Neutrophil (primary cell): ENCODE results near the gene CCDC57.

Source experiments
- H3K27ac ChIP-seq: fragments of 200-600 bp; sonication (generic); 2 replicates; pipeline ENCODE4 v1.5.1; 2016; ENCODE audit warnings: mild to moderate bottlenecking, moderate library complexity
- H3K27me3 ChIP-seq: fragments of 200-600 bp; sonication (generic); 2 replicates; pipeline ENCODE4 v1.6.0; 2016; ENCODE audit warnings: mild to moderate bottlenecking
- H3K36me3 ChIP-seq: fragments of 200-600 bp; sonication (generic); 2 replicates; pipeline ENCODE4 v1.5.1; 2017
- H3K4me1 ChIP-seq, 2 experiments: fragments of 200-600 bp in 1 of 2; sonication (generic) in 1 of 2; 1 replicate in 1 of 2; 2 replicates in 1 of 2; pipeline versions ENCODE4 v1.5.1 to v1.6.1; 2013 to 2016; ENCODE audit warnings: low read depth in 1 of 2, low read length in 1 of 2, mild to moderate bottlenecking in 1 of 2, moderate library complexity in 1 of 2; ENCODE audit not compliant: control insufficient read depth in 1 of 2, insufficient read depth in 1 of 2
- H3K4me3 ChIP-seq, 2 experiments: fragments of 200-600 bp in 1 of 2; sonication (generic) in 1 of 2; 1 replicate in 1 of 2; 2 replicates in 1 of 2; pipeline ENCODE4 v1.5.1; 2013 to 2016; ENCODE audit warnings: low read depth in 1 of 2, low read length in 1 of 2, mild to moderate bottlenecking in 1 of 2, moderate library complexity in 1 of 2
- H3K9me3 ChIP-seq: fragments of 200-600 bp; sonication (generic); 2 replicates; pipeline ENCODE4 v1.5.1; 2016
- TF ChIP-seq, protein P1 (sequence below): fragments of 200-600 bp; sonication (generic); IDR thresholded peaks from 2 replicates; pipeline ENCODE4 v1.5.1; 2016; ENCODE audit warnings: antibody characterized with exemption

The CCDC57 gene

DNA sequence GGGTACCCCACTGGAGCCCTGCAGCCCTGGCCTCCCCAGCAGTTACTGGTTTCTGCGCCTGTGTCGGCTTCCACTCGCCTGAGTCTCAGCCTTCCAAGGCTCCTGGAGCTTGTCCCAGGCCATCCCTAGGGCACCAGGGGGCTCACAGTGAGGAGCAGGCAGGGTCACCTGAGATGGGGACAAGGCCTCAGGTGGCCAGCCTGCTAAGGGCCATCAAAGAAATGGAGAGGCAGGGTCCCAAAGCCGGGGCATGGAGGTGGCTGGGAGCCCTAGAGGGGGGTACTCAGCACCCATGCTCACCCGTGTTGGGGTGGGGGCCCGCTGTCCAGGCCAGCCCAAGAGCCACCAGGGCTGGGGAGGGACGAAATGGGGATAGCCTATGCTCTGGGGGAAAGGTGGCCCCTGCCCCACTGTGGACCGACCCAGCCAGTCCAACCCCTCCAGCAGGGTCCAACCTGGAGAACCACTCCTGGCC, 115.9 kb downstream of the CCDC57 start:
- Histone ChIP-seq H3K27me3 (peaks cover 15% of the 10 kb centered on the region), H3K27ac (no peak overlapping the region), H3K36me3 (peaks cover 10% of the 10 kb centered on the region), H3K4me3 (peak overlapping the region; percentile 65 to 75), H3K9me3 (no peaks in the 10 kb centered on the region), H3K4me1 (peaks cover 28 to 37% of the 10 kb centered on the region in 2 experiments)
- TF ChIP-seq, protein P1, sequence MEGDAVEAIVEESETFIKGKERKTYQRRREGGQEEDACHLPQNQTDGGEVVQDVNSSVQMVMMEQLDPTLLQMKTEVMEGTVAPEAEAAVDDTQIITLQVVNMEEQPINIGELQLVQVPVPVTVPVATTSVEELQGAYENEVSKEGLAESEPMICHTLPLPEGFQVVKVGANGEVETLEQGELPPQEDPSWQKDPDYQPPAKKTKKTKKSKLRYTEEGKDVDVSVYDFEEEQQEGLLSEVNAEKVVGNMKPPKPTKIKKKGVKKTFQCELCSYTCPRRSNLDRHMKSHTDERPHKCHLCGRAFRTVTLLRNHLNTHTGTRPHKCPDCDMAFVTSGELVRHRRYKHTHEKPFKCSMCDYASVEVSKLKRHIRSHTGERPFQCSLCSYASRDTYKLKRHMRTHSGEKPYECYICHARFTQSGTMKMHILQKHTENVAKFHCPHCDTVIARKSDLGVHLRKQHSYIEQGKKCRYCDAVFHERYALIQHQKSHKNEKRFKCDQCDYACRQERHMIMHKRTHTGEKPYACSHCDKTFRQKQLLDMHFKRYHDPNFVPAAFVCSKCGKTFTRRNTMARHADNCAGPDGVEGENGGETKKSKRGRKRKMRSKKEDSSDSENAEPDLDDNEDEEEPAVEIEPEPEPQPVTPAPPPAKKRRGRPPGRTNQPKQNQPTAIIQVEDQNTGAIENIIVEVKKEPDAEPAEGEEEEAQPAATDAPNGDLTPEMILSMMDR: no peak

DNA sequence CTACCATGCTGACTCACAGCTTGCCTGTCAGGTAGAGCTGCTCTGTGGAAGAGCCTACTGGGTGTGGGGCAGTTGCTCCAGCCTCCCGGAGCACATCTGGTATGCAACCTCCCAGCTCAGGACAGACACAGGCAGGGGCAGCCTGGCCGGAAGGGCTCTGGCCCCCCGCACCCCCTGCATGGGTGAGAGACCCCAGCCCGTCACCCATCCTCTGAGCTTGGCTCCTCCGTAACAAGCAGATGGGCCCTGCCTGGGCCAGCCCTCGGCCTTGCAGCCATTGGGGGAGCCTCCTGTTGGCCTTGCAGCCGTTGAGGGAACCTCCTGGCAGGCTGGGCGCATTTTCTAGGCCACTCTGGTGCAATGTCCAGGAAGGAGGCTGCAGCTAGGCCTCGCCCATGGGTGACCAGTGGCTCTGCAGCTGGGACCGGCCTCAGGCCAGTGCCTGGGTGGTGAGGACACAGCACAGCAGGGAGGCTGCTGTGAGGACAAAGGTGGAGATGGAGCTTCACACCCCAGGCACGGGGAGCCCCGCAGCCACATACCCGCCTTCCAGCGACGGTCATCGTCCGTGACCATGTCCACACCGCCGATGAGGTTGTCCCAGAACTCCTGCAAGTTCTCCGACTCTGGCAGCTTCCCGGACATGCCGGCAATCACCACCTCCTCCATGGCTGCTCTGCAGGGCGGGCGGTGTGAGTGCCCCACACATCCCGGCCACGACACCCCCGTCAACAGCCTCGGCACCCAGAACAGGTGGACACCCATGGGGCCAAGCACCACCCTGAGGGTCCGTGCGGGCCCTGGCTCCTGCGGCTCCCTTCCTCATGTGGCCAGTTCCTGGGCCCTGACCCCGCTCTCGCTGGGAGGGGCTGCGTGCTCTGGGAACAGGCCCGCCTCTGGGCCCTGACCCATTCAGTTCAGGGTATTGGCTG, 116.6 kb downstream of the CCDC57 start:
- TF ChIP-seq, protein P1: no peak
- Histone ChIP-seq H3K27me3 (peaks cover 15% of the 10 kb centered on the region), H3K4me3 (no peak overlapping the region), H3K27ac (no peak overlapping the region), H3K4me1 (peaks cover 28 to 30% of the 10 kb centered on the region in 2 experiments), H3K36me3 (peaks cover 10% of the 10 kb centered on the region), H3K9me3 (no peaks in the 10 kb centered on the region)

DNA sequence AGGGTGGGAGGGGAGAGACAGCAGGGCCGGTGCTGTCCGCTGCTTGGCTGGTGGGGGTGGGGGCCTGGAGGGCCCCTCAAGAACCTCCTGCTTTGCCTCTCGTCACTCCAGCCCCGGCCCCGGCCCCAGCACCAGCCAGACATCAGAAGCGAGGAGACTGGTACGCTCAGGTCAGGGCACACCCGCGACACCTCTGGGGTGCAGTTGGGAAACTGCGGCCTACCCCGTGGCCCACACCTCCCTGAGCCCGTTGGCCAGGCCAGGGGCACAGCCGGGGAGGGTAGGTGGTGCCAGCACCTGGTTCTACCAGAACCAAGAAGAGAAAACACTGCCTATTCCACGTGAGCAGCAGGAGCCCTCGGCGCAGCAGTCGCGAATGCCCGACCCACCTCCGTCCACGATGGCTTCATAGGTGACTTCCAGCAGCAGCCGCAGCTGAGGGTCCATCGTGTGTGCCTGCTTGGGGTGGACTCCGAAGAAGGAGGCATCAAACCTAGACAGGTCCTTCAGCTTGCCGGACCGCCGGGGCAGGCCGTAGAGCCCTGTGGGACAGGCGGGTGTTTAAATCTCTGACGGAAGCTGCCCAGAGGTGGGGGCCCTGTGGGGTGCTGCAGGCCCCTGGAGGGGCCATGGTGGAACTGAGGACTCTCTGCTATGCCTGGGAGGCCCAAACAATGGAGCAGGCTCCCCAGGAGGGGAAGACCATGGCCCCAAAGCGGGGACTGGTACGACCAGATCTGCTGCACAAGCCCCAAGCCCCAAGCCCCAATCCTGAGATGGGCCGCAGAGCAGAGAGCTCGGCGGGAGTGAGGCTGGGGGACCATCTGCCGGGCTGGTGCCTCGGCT, 117.5 kb downstream of the CCDC57 start:
- H3K36me3 ChIP-seq: peaks cover 10% of the 10 kb centered on the region
- H3K9me3 ChIP-seq: no peaks in the 10 kb centered on the region
- no peak overlapping the region for H3K27ac ChIP-seq
- H3K4me1 ChIP-seq: peaks cover 28% of the 10 kb centered on the region in 2 experiments
- TF ChIP-seq, protein P1: no peak
- peaks cover 15% of the 10 kb centered on the region for H3K27me3 ChIP-seq
- no peak overlapping the region for H3K4me3 ChIP-seq

DNA sequence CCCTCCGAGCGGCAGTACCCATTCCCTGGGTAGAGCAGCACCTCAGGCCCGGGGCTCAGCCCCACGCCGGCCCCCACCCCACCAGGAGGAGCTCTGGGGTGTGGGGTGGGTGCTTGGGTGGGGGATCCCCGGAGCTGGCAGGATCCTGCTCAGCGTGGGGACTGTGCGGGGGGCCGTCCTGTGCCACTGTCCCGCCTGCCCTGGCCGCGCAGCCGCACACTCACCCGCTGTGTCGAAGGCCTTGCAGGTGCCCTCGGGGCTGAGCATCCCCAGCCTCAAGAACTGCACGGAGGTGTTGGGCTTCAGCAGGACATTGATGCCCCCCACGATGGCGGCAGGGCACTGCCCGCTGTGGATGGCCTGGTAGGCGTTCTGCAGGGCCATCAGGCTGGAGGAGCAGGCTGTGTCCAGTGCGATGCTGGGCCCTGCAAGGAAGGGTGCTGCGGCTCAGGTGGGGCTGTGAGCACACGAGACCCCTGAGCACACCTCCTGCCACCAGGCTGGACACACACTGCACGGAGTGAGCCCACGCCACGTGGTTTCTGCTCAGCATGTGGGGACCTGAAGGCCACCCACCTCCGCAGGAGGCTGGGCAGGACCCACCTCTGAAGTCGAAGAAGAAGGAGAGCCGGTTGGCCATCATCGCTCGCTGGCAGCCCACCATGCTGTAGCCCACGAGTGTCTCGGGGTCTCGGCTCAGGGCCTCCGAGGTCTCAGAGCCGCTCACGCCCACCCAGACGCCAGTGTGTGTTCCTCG, 119.5 kb downstream of the CCDC57 start:
- peaks cover 15% of the 10 kb centered on the region for H3K27me3 ChIP-seq
- peaks cover 22% of the 10 kb centered on the region for H3K36me3 ChIP-seq
- H3K9me3 ChIP-seq: no peaks in the 10 kb centered on the region
- TF ChIP-seq, protein P1: no peak
- peaks cover 13 to 17% of the 10 kb centered on the region in 2 experiments for H3K4me1 ChIP-seq
- no peak overlapping the region for H3K4me3 ChIP-seq
- no peak overlapping the region for H3K27ac ChIP-seq

DNA sequence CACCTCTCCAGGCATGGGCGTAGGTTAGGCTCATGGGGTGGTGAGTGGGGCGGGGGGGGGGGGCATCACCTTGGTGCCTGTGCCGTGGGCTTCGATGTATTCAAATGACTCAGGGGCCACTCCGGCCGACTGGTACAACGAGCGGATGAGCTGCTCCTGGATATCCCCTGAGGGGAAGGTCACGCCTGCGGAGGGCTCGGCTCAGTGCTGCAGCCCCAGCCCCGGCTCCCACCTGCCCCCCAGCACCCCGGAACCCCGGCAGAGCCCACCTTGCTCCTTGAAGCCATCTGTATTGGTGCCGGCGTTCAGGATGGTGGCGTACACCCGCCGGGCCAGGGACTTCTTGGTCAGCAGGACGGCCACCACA, 120.0 kb downstream of the CCDC57 start:
- Histone ChIP-seq H3K27me3 (peaks cover 13% of the 10 kb centered on the region), H3K36me3 (peaks cover 28% of the 10 kb centered on the region), H3K4me1 (peaks cover 11 to 12% of the 10 kb centered on the region in 2 experiments), H3K4me3 (no peak overlapping the region), H3K27ac (no peak overlapping the region), H3K9me3 (no peaks in the 10 kb centered on the region)
- TF ChIP-seq, protein P1: no peak
